Measurements from ENCODE around the gene RALY.

- no peak for TF ChIP-seq POLR2AphosphoS5 (IDR thresholded peaks at IDR 0.05)
- TF ChIP-seq CTCF (IDR thresholded peaks at IDR 0.05), result no peak
These were observed 108.6 kb downstream of the RALY start for GRCh38 chr20:34102342-34102741.

Measured in suprapubic skin (tissue), 3 donors.